IMR-90 (cell line): Measurements from ENCODE around the gene SYNM. TPM values are rescaled to one million over a fixed set of nuclear protein-coding genes. Genes with fewer than 3 reads are reported as not detected.

Source experiments
- ATAC-seq: fragments of 200-7000 bp; cut with Tn5 transposase; 2 replicates; pipeline ENCODE4 v1.9.1; 2020; ENCODE audit warnings: low read depth, mild to moderate bottlenecking, moderate library complexity
- BruUV-seq: library from RNA; stranded (reverse); fragments of 400-500 nt; replicated peaks from 2 replicates; lab custom pipeline; 2021; lab: Mats Ljungman, UMichigan
- CTCF ChIA-PET: fragments of 300-600 bp; formaldehyde crosslinking; extraction: SDS; loops from one replicate; lab custom pipeline; 2021; ENCODE audit warnings: antibody characterized with exemption; lab: Yijun Ruan, JAX
- POLR2A ChIA-PET: fragments of 300-600 bp; sonication (Branson Sonifier 250); formaldehyde crosslinking; loops from one replicate; lab custom pipeline; 2022; ENCODE audit warnings: antibody characterized with exemption; ENCODE audit not compliant: unreplicated experiment; lab: Charles Lee
- DNase-seq: peaks from one replicate; pipeline ENCODE4 v3.0.0; 2013
- H2AFZ ChIP-seq: replicated peaks from 2 replicates; pipeline ENCODE3; 2013; ENCODE audit warnings: low read length, mild to moderate bottlenecking; ENCODE audit not compliant: poor library complexity
- H2AK5ac ChIP-seq: 2 replicates; pipeline ENCODE4 v1.6.1; 2013; ENCODE audit warnings: low read depth, low read length, inconsistent platforms
- H2AK9ac ChIP-seq: replicated peaks from 2 replicates; pipeline ENCODE3; 2013; ENCODE audit warnings: mild to moderate bottlenecking, low read depth, low read length, moderate library complexity; ENCODE audit not compliant: poor library complexity
- H2BK120ac ChIP-seq: 2 replicates; pipeline ENCODE4 v1.6.1; 2013; ENCODE audit warnings: low read depth, low read length, inconsistent platforms
- H2BK15ac ChIP-seq: 3 replicates; pipeline ENCODE4 v1.6.1; 2013; ENCODE audit warnings: low read depth, low read length, inconsistent platforms
- H2BK20ac ChIP-seq: 2 replicates; pipeline ENCODE4 v1.6.1; 2013; ENCODE audit warnings: low read depth, mild to moderate bottlenecking, inconsistent platforms, low read length, moderate library complexity
- H2BK5ac ChIP-seq: 2 replicates; pipeline ENCODE4 v1.6.1; 2013; ENCODE audit warnings: mild to moderate bottlenecking, low read depth, low read length, inconsistent platforms; ENCODE audit not compliant: poor library complexity, severe bottlenecking
- H3K14ac ChIP-seq: replicated peaks from 2 replicates; pipeline ENCODE4 v1.6.1; 2013; ENCODE audit warnings: low read depth, low read length, inconsistent platforms
- H3K18ac ChIP-seq: 2 replicates; pipeline ENCODE4 v1.6.1; 2013; ENCODE audit warnings: low read depth, low read length, control low read depth
- H3K23ac ChIP-seq: 2 replicates; pipeline ENCODE4 v1.6.1; 2013; ENCODE audit warnings: low read depth, low read length, inconsistent platforms
- H3K27ac ChIP-seq: 2 replicates; pipeline ENCODE4 v1.5.1; 2013; ENCODE audit warnings: mild to moderate bottlenecking, control low read depth, low read length; ENCODE audit not compliant: insufficient read depth
- H3K27me3 ChIP-seq: 2 replicates; pipeline ENCODE4 v1.6.1; 2013; ENCODE audit warnings: low read length; ENCODE audit not compliant: control insufficient read depth, insufficient read depth
- H3K36me3 ChIP-seq: 2 replicates; pipeline ENCODE4 v1.6.1; 2013; ENCODE audit warnings: low read length, mixed read lengths; ENCODE audit not compliant: control insufficient read depth, insufficient read depth
- H3K4ac ChIP-seq: 2 replicates; pipeline ENCODE4 v1.6.1; 2013; ENCODE audit warnings: low read depth, low read length, inconsistent platforms
- H3K4me1 ChIP-seq: 2 replicates; pipeline ENCODE4 v1.6.1; 2013; ENCODE audit warnings: low read length, mixed read lengths; ENCODE audit not compliant: control insufficient read depth, insufficient read depth
- H3K4me2 ChIP-seq: 2 replicates; pipeline ENCODE4 v1.6.1; 2013; ENCODE audit warnings: low read depth, mild to moderate bottlenecking, control low read depth, low read length, moderate library complexity
- H3K4me3 ChIP-seq: 2 replicates; pipeline ENCODE4 v1.5.1; 2013; ENCODE audit warnings: low read depth, mild to moderate bottlenecking, control low read depth, low read length, moderate library complexity; ENCODE audit not compliant: insufficient read depth
- H3K56ac ChIP-seq: 2 replicates; pipeline ENCODE4 v1.6.1; 2013; ENCODE audit warnings: low read length, inconsistent platforms; ENCODE audit not compliant: insufficient read depth; ENCODE audit errors: extremely low read depth
- H3K79me1 ChIP-seq, 2 experiments: 2 replicates each; pipeline ENCODE4 v1.6.1; 2013; ENCODE audit warnings: low read length in 2 of 2, inconsistent platforms in 1 of 2, low read depth in 1 of 2
- H3K9ac ChIP-seq: 2 replicates; pipeline ENCODE4 v1.6.1; 2013; ENCODE audit warnings: low read depth, low read length, control low read depth
- H3K9me1 ChIP-seq: 2 replicates; pipeline ENCODE4 v1.6.1; 2013; ENCODE audit warnings: low read length, inconsistent platforms; ENCODE audit not compliant: insufficient read depth
- H3K9me3 ChIP-seq: 2 replicates; pipeline ENCODE4 v1.6.1; 2013; ENCODE audit warnings: low read length; ENCODE audit not compliant: control insufficient read depth, insufficient read depth
- H4K20me1 ChIP-seq: 2 replicates; pipeline ENCODE4 v1.6.1; 2013; ENCODE audit warnings: low read length, inconsistent platforms; ENCODE audit not compliant: insufficient read depth
- H4K5ac ChIP-seq: 2 replicates; pipeline ENCODE4 v1.6.1; 2013; ENCODE audit warnings: mild to moderate bottlenecking, low read depth, low read length, control low read depth
- H4K8ac ChIP-seq, 2 experiments: 2 replicates each; pipeline ENCODE4 v1.6.1; 2013; ENCODE audit warnings: low read depth in 2 of 2, low read length in 2 of 2, control low read depth in 1 of 2, inconsistent platforms in 1 of 2
- H4K91ac ChIP-seq: 2 replicates; pipeline ENCODE4 v1.6.1; 2013; ENCODE audit warnings: low read depth, low read length, inconsistent platforms; ENCODE audit not compliant: insufficient read depth
- BHLHE40 ChIP-seq: fragments of 150-350 bp; IDR thresholded peaks from 2 replicates; pipeline ENCODE4 v1.6.1; 2016; ENCODE audit warnings: mild to moderate bottlenecking, low read depth, low read length
- CEBPB ChIP-seq: IDR thresholded peaks from 2 replicates; pipeline ENCODE4 v1.6.1; 2012; ENCODE audit warnings: low read depth, low read length, improper control_type of control experiment
- CHD1 ChIP-seq: IDR thresholded peaks from 2 replicates; pipeline ENCODE4 v1.6.1; 2012; ENCODE audit warnings: low read depth, low read length, improper control_type of control experiment
- ELK1 ChIP-seq: fragments of 150-350 bp; IDR thresholded peaks from 2 replicates; pipeline ENCODE4 v1.6.1; 2016; ENCODE audit warnings: low read depth, mild to moderate bottlenecking, low read length, moderate library complexity, borderline replicate concordance
- FOS ChIP-seq: fragments of 150-350 bp; IDR thresholded peaks from 2 replicates; pipeline ENCODE4 v1.6.1; 2016; ENCODE audit warnings: low read depth, low read length
- MAFK ChIP-seq: IDR thresholded peaks from 2 replicates; pipeline ENCODE4 v1.6.1; 2012; ENCODE audit warnings: low read depth, low read length, improper control_type of control experiment
- MAZ ChIP-seq: IDR thresholded peaks from 2 replicates; pipeline ENCODE4 v1.6.1; 2012; ENCODE audit warnings: low read depth, mild to moderate bottlenecking, low read length, improper control_type of control experiment, moderate library complexity, borderline replicate concordance
- MXI1 ChIP-seq: IDR thresholded peaks from 2 replicates; pipeline ENCODE4 v1.6.1; 2012; ENCODE audit warnings: low read depth, mild to moderate bottlenecking, low read length, moderate library complexity, borderline replicate concordance
- POLR2A ChIP-seq: IDR thresholded peaks from 2 replicates; pipeline ENCODE4 v1.6.1; 2012; ENCODE audit warnings: mild to moderate bottlenecking, low read depth, low read length
- RAD21 ChIP-seq: IDR thresholded peaks from 2 replicates; pipeline ENCODE4 v1.6.1; 2012; ENCODE audit warnings: low read length, improper control_type of control experiment
- RCOR1 ChIP-seq: IDR thresholded peaks from 2 replicates; pipeline ENCODE4 v1.6.1; 2012; ENCODE audit warnings: mild to moderate bottlenecking, low read length, improper control_type of control experiment; ENCODE audit not compliant: insufficient replicate concordance
- RFX5 ChIP-seq: IDR thresholded peaks from 2 replicates; pipeline ENCODE4 v1.8.0; 2012; ENCODE audit warnings: low read depth, mild to moderate bottlenecking, low read length, moderate library complexity
- SMC3 ChIP-seq: fragments of 150-350 bp; IDR thresholded peaks from 2 replicates; pipeline ENCODE4 v1.6.1; 2016; ENCODE audit warnings: low read depth, mild to moderate bottlenecking, antibody characterized with exemption, low read length, moderate library complexity
- WGBS, 2 experiments: methylation state at CpG; one replicate each; pipeline versions ENCODE4 v1.1.5 to v1.1.7; 2013; ENCODE audit warnings: missing lambda C conversion rate in 2 of 2; ENCODE audit not compliant: insufficient read length in 1 of 2; ENCODE audit errors: extremely low coverage in 2 of 2; 5-methylcytosine and 5-hydroxymethylcytosine counted together
- dilution Hi-C: fragments of 300-500 bp; cut with HindIII; formaldehyde crosslinking; loops from one replicate; pipeline ENCODE4 v1.14.3; 2018; ENCODE audit warnings: low sequenced_read_pairs; ENCODE audit not compliant: unreplicated experiment
- in situ Hi-C: fragments of 300-500 bp; cut with MboI; formaldehyde crosslinking; loops from 3 replicates; pipeline ENCODE4 v1.14.3; 2019; ENCODE audit warnings: low sequenced_read_pairs, inconsistent platforms, mixed read lengths
- intact Hi-C: fragments of 100-400 bp; cut with micrococcal nuclease; formaldehyde crosslinking; loops from 2 replicates; pipeline ENCODE4 v1.10.0; 2022
- polyA plus RNA-seq, 3 experiments: library from polyadenylated mRNA; depleted of rRNA; stranded (reverse); fragments of >200 nt; gene quantifications; 2 replicates each; pipeline ENCODE4 v1.2.3, GENCODE V29; 2012; ENCODE audit warnings: low replicate concordance in 1 of 3
- total RNA-seq: library from RNA; depleted of rRNA; stranded (reverse); fragments of >200 nt; gene quantifications from 2 replicates; pipeline ENCODE4 v1.2.3, GENCODE V29; 2012
- TF ChIP-seq, protein P1 (sequence below): fragments of 150-350 bp; IDR thresholded peaks from 2 replicates; pipeline ENCODE4 v1.6.1; 2017; ENCODE audit warnings: mild to moderate bottlenecking, antibody characterized with exemption, low read length, low read depth
- TF ChIP-seq, protein P2 (sequence below): conservative IDR thresholded peaks from 2 replicates; pipeline ENCODE4 v1.5.1; 2012; ENCODE audit warnings: mild to moderate bottlenecking, low read depth, low read length, improper control_type of control experiment

Gene SYNM
- total and polyA plus RNA-seq, 2 of the 4 experiments (the other 2 are of a cell fraction), result 2.1 to 3.4 TPM

DNA sequence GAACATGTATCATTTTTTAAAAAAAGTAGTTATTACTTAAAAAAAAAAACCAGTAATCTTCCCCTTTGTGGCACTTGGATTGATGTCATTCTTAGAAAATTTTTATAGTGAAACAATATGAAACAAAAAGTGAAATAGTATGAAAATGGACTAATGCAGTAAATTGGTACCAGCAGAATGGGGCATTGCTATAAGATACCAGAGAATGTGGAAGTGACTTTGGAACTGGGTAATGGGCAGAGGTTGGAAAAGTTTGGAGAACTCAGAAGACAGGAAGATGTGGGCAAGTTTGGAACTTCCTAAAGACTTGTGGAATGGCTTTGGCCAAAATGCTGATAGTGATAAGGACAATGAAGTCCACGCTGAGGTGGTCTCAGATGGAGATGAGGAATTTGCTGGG lies 77.9 kb downstream of the SYNM start:
- Histone ChIP-seq H3K4me3 (no peak overlapping the region), H3K9me1 (peaks cover 11% of the 10 kb centered on the region), H2BK5ac (no peak overlapping the region), H4K5ac (no peak overlapping the region), H4K8ac (no peak overlapping the region), H2AFZ (no peak overlapping the region), H3K9me3 (no peaks in the 10 kb centered on the region), H3K79me1 (peaks cover 0 to 3% of the 10 kb centered on the region in 2 experiments; a peak in 1 of 4 replicates), H3K56ac (no peak overlapping the region), H3K9ac (no peak overlapping the region), H3K4me2 (no peak overlapping the region), H3K36me3 (peaks cover 5% of the 10 kb centered on the region), H2BK20ac (no peak overlapping the region), H3K4me1 (peaks cover 4% of the 10 kb centered on the region), H3K27ac (no peak overlapping the region), H3K18ac (no peak overlapping the region), H3K23ac (no peak overlapping the region), H4K91ac (no peak overlapping the region), H2AK9ac (no peak overlapping the region), H2BK120ac (no peak overlapping the region), H3K14ac (no peak overlapping the region), H2BK15ac (no peak overlapping the region), H2AK5ac (no peak overlapping the region), H3K4ac (no peak overlapping the region), H4K20me1 (no peaks in the 10 kb centered on the region), H3K27me3 (no peaks in the 10 kb centered on the region)
- no TSS peak for BruUV-seq
- no peak for TF ChIP-seq MAFK
- TF ChIP-seq RCOR1, result no peak
- TF ChIP-seq, protein P1, sequence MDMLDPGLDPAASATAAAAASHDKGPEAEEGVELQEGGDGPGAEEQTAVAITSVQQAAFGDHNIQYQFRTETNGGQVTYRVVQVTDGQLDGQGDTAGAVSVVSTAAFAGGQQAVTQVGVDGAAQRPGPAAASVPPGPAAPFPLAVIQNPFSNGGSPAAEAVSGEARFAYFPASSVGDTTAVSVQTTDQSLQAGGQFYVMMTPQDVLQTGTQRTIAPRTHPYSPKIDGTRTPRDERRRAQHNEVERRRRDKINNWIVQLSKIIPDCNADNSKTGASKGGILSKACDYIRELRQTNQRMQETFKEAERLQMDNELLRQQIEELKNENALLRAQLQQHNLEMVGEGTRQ, result no peak
- no peak for TF ChIP-seq CHD1
- TF ChIP-seq FOS, result no peak
- TF ChIP-seq RAD21, result no peak
- TF ChIP-seq CEBPB, result no peak
- TF ChIP-seq, protein P2, sequence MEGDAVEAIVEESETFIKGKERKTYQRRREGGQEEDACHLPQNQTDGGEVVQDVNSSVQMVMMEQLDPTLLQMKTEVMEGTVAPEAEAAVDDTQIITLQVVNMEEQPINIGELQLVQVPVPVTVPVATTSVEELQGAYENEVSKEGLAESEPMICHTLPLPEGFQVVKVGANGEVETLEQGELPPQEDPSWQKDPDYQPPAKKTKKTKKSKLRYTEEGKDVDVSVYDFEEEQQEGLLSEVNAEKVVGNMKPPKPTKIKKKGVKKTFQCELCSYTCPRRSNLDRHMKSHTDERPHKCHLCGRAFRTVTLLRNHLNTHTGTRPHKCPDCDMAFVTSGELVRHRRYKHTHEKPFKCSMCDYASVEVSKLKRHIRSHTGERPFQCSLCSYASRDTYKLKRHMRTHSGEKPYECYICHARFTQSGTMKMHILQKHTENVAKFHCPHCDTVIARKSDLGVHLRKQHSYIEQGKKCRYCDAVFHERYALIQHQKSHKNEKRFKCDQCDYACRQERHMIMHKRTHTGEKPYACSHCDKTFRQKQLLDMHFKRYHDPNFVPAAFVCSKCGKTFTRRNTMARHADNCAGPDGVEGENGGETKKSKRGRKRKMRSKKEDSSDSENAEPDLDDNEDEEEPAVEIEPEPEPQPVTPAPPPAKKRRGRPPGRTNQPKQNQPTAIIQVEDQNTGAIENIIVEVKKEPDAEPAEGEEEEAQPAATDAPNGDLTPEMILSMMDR, result no peak
- no peak for TF ChIP-seq MAZ
- no peak for TF ChIP-seq BHLHE40
- TF ChIP-seq ELK1, result no peak
- no peak for TF ChIP-seq RFX5
- no peak for TF ChIP-seq MXI1
- no peak for TF ChIP-seq SMC3
- TF ChIP-seq POLR2A, result no peak
- in situ Hi-C loops (no loop called here), intact Hi-C loops (no loop called here), dilution Hi-C loops (no loop called here)
- CTCF ChIA-PET, result no interaction called here
- ATAC-seq, result no peak
- POLR2A ChIA-PET, result no interaction called here
- WGBS, 2 experiments, result no CpG with 5 or more reads among the region's 1 CpG
- no peak for DNase-seq
